Neural progenitor cell (in vitro differentiated cells): ENCODE measurements around the gene ACACA. TPM values are rescaled to one million over a fixed set of nuclear protein-coding genes. Genes with fewer than 3 reads are reported as not detected.

Experiments used
- DNase-seq: peaks from one replicate; pipeline ENCODE4 v3.0.0-alpha.2; 2016; ENCODE audit warnings: low spot score
- H2AFZ ChIP-seq: fragments of 200-600 bp; sonication (generic); replicated peaks from 2 replicates; pipeline ENCODE4 v1.6.1; 2016; ENCODE audit warnings: antibody characterized with exemption
- H3F3A ChIP-seq: fragments of 200-600 bp; sonication (generic); 2 replicates; pipeline ENCODE4 v1.6.1; 2016; ENCODE audit warnings: antibody characterized with exemption, low read depth
- H3K27ac ChIP-seq: fragments of 200-600 bp; sonication (generic); 2 replicates; pipeline ENCODE4 v1.5.1; 2016; ENCODE audit warnings: mild to moderate bottlenecking
- H3K27me3 ChIP-seq: fragments of 200-600 bp; sonication (generic); 2 replicates; pipeline ENCODE4 v1.6.1; 2016; ENCODE audit warnings: mild to moderate bottlenecking, moderate library complexity
- H3K36me3 ChIP-seq: fragments of 200-600 bp; sonication (generic); 2 replicates; pipeline ENCODE4 v1.5.1; 2016
- H3K4me1 ChIP-seq: fragments of 200-600 bp; sonication (generic); 2 replicates; pipeline ENCODE4 v1.6.1; 2016; ENCODE audit warnings: mixed run types
- H3K4me2 ChIP-seq: fragments of 200-600 bp; sonication (generic); 2 replicates; pipeline ENCODE4 v1.6.1; 2016
- H3K4me3 ChIP-seq: fragments of 200-600 bp; sonication (generic); 2 replicates; pipeline ENCODE4 v1.5.1; 2016
- H3K79me2 ChIP-seq: fragments of 200-600 bp; sonication (generic); 2 replicates; pipeline ENCODE4 v1.6.1; 2016; ENCODE audit warnings: low read depth
- H3K9ac ChIP-seq: fragments of 200-600 bp; sonication (generic); 2 replicates; pipeline ENCODE4 v1.6.1; 2016
- H3K9me3 ChIP-seq: fragments of 200-600 bp; sonication (generic); 2 replicates; pipeline ENCODE4 v1.5.1; 2016; ENCODE audit warnings: low read depth
- H4K20me1 ChIP-seq: fragments of 200-600 bp; sonication (generic); 2 replicates; pipeline ENCODE4 v1.6.1; 2016; ENCODE audit warnings: low read depth
- H3K27ac Mint-ChIP-seq: 3 replicates; pipeline ENCODE4 v1.8.0; 2021; ENCODE audit warnings: mixed read lengths
- H3K27me3 Mint-ChIP-seq: 2 replicates; pipeline ENCODE4 v1.8.0; 2022; ENCODE audit warnings: low read depth, mild to moderate bottlenecking, inconsistent platforms, moderate library complexity, mixed read lengths; ENCODE audit not compliant: insufficient read depth
- H3K36me3 Mint-ChIP-seq: 3 replicates; pipeline ENCODE4 v1.8.0; 2021; ENCODE audit warnings: mixed read lengths
- H3K4me1 Mint-ChIP-seq: 3 replicates; pipeline ENCODE4 v1.8.0; 2021; ENCODE audit warnings: mixed read lengths
- H3K4me3 Mint-ChIP-seq: 3 replicates; pipeline ENCODE4 v1.8.0; 2021; ENCODE audit warnings: mild to moderate bottlenecking, moderate library complexity, mixed read lengths
- H3K9me3 Mint-ChIP-seq: 3 replicates; pipeline ENCODE4 v1.8.0; 2020; ENCODE audit warnings: mixed read lengths
- CTCF ChIP-seq: fragments of 200-600 bp; sonication (generic); IDR thresholded peaks from 2 replicates; pipeline ENCODE4 v1.5.1; 2017; ENCODE audit warnings: antibody characterized with exemption, mild to moderate bottlenecking
- EZH2 ChIP-seq: fragments of 200-600 bp; sonication (generic); IDR thresholded peaks from 2 replicates; pipeline ENCODE4 v1.6.1; 2017; ENCODE audit warnings: antibody characterized with exemption, mild to moderate bottlenecking, moderate library complexity
- EZH2phosphoT487 ChIP-seq: fragments of 200-600 bp; sonication (generic); IDR thresholded peaks from 2 replicates; pipeline ENCODE4 v1.6.1; 2017; ENCODE audit warnings: antibody characterized with exemption
- total RNA-seq: library from RNA; depleted of rRNA; stranded (reverse); fragments of >200 nt; gene quantifications from 2 replicates; pipeline ENCODE4 v1.2.3, GENCODE V29; 2015; ENCODE audit warnings: low replicate concordance

The ACACA gene
- total RNA-seq, 1 donor from 2014 or later, result 88.6 TPM

- Mint-ChIP-seq H3K36me3 (peaks cover 34% of the 10 kb centered on the region), H3K4me3 (no peak overlapping the region), H3K4me1 (no peaks in the 10 kb centered on the region), H3K27me3 (no peaks in the 10 kb centered on the region), H3K9me3 (no peaks in the 10 kb centered on the region), H3K27ac (no peak overlapping the region)
- Histone ChIP-seq H3K4me1 (no peaks in the 10 kb centered on the region), H3K4me3 (no peak overlapping the region), H3K9me3 (no peaks in the 10 kb centered on the region), H3K27ac (no peak overlapping the region), H3K4me2 (no peak overlapping the region), H3K79me2 (peaks cover 12% of the 10 kb centered on the region), H2AFZ (no peak overlapping the region), H3K9ac (no peak overlapping the region), H3K27me3 (no peaks in the 10 kb centered on the region), H4K20me1 (peaks cover 6% of the 10 kb centered on the region), H3K36me3 (no peaks in the 10 kb centered on the region), H3F3A (no peaks in the 10 kb centered on the region)
- DNase-seq, result no peak
- TF ChIP-seq EZH2, result no peak
- TF ChIP-seq CTCF, result no peak
- no peak for TF ChIP-seq EZH2phosphoT487
Measured at GRCh38 chr17:37280841-37281240, 125.8 kb downstream of the ACACA start.

- no peak overlapping the region for H3K27ac Mint-ChIP-seq
- H3K36me3 ChIP-seq, result no peaks in the 10 kb centered on the region
- no peak overlapping the region for H3K4me2 ChIP-seq
- H3K9me3 Mint-ChIP-seq, result no peaks in the 10 kb centered on the region
- peaks cover 15% of the 10 kb centered on the region for H3K4me1 Mint-ChIP-seq
- no peak overlapping the region for H3K4me3 ChIP-seq
- TF ChIP-seq EZH2phosphoT487 (no peak), EZH2 (no peak), CTCF (no peak)
- no peaks in the 10 kb centered on the region for H3K4me1 ChIP-seq
- peaks cover 36% of the 10 kb centered on the region for H3K36me3 Mint-ChIP-seq
- no peak overlapping the region for H3K4me3 Mint-ChIP-seq
- H2AFZ ChIP-seq, result no peak overlapping the region
- H3K79me2 ChIP-seq, result no peaks in the 10 kb centered on the region
- H3F3A ChIP-seq, result peaks cover 7% of the 10 kb centered on the region
- no peaks in the 10 kb centered on the region for H3K9me3 ChIP-seq
- H3K27ac ChIP-seq, result no peak overlapping the region
- H3K9ac ChIP-seq, result no peak overlapping the region
- no peaks in the 10 kb centered on the region for H3K27me3 ChIP-seq
- no peaks in the 10 kb centered on the region for H4K20me1 ChIP-seq
- no peaks in the 10 kb centered on the region for H3K27me3 Mint-ChIP-seq
- DNase-seq, result no peak
Measured at GRCh38 chr17:37278247-37278894, 128.3 kb downstream of the ACACA start.

GRCh38 chr17:37276475-37276874 is 130.2 kb downstream of the ACACA start:
- TF ChIP-seq CTCF, result no peak
- Mint-ChIP-seq H3K9me3 (no peaks in the 10 kb centered on the region), H3K27me3 (no peaks in the 10 kb centered on the region), H3K36me3 (peaks cover 23% of the 10 kb centered on the region), H3K4me3 (no peak overlapping the region), H3K27ac (peak overlapping the region; percentile 0), H3K4me1 (peaks cover 16% of the 10 kb centered on the region)
- no peaks in the 10 kb centered on the region for H4K20me1 ChIP-seq
- no peak for DNase-seq
- no peak overlapping the region for H3K4me2 ChIP-seq
- H3F3A ChIP-seq, result peaks cover 7% of the 10 kb centered on the region
- no peaks in the 10 kb centered on the region for H3K9me3 ChIP-seq
- H3K36me3 ChIP-seq, result no peaks in the 10 kb centered on the region
- H3K27me3 ChIP-seq, result no peaks in the 10 kb centered on the region
- H3K9ac ChIP-seq, result no peak overlapping the region
- H3K27ac ChIP-seq, result no peak overlapping the region
- H3K4me3 ChIP-seq, result no peak overlapping the region
- H3K4me1 ChIP-seq, result no peaks in the 10 kb centered on the region
- no peaks in the 10 kb centered on the region for H3K79me2 ChIP-seq
- no peak overlapping the region for H2AFZ ChIP-seq
